ENCODE results near the gene OR11A1.

Gene OR11A1

GRCh38 chr6:29456971-29457370, at the start of gene OR11A1, which contains the start of gene OR2H1:
OR11A1 (minus strand) TSS chr6:29457071; CDS start chr6:29427641, 29,430 bp downstream.
OR2H1 (plus strand) TSS chr6:29457155; CDS start chr6:29461770, 4,615 bp downstream.
- no peak for DNase-seq (ENCODE audit: low read depth in 2 of 2)

GRCh38 chr6:29506446-29507067, 49.7 kb upstream of the OR11A1 start:
- no peak for DNase-seq (ENCODE audit: low read depth in 2 of 2)

- DNase-seq (ENCODE audit: low read depth in 2 of 2): no peak
These were observed 48.9 kb upstream of the OR11A1 start for GRCh38 chr6:29505808-29506207.

- no peak for DNase-seq (ENCODE audit: low read depth in 2 of 2)
These were observed 48.1 kb upstream of the OR11A1 start for GRCh38 chr6:29504961-29505360.

- no peak for DNase-seq (ENCODE audit: low read depth in 2 of 2)
These were observed 45.7 kb upstream of the OR11A1 start for GRCh38 chr6:29502597-29502996.

GRCh38 chr6:29502181-29502580, 45.3 kb upstream of the OR11A1 start:
- no peak for DNase-seq (ENCODE audit: low read depth in 2 of 2)

GRCh38 chr6:29501106-29501505, 44.2 kb upstream of the OR11A1 start:
- DNase-seq (ENCODE audit: low read depth in 2 of 2): no peak

GRCh38 chr6:29500594-29500993, 43.7 kb upstream of the OR11A1 start:
- DNase-seq (ENCODE audit: low read depth in 2 of 2): no peak

GRCh38 chr6:29499704-29500103, 42.8 kb upstream of the OR11A1 start:
- DNase-seq (ENCODE audit: low read depth in 2 of 2): no peak

- DNase-seq (ENCODE audit: low read depth in 2 of 2): no peak
These were observed 40.1 kb upstream of the OR11A1 start for GRCh38 chr6:29496961-29497360.

- no peak for DNase-seq (ENCODE audit: low read depth in 2 of 2)
These were observed 38.7 kb upstream of the OR11A1 start for GRCh38 chr6:29495571-29495970.

- no peak for DNase-seq (ENCODE audit: low read depth in 2 of 2)
These were observed 37.3 kb upstream of the OR11A1 start for GRCh38 chr6:29494131-29494530.

- DNase-seq (ENCODE audit: low read depth in 2 of 2): no peak
These were observed 36.4 kb upstream of the OR11A1 start for GRCh38 chr6:29493261-29493660.

GRCh38 chr6:29491574-29491973, 34.7 kb upstream of the OR11A1 start:
- no peak for DNase-seq (ENCODE audit: low read depth in 2 of 2)

- no peak for DNase-seq (ENCODE audit: low read depth in 2 of 2)
These were observed 33.7 kb upstream of the OR11A1 start for GRCh38 chr6:29490552-29490951.

- no peak for DNase-seq (ENCODE audit: low read depth in 2 of 2)
These were observed 33.2 kb upstream of the OR11A1 start for GRCh38 chr6:29490055-29490454.

GRCh38 chr6:29489286-29489685, 32.4 kb upstream of the OR11A1 start:
- DNase-seq (ENCODE audit: low read depth in 2 of 2): no peak

GRCh38 chr6:29488874-29489273, 32.0 kb upstream of the OR11A1 start:
- DNase-seq (ENCODE audit: low read depth in 2 of 2): no peak

GRCh38 chr6:29487660-29488059, 30.8 kb upstream of the OR11A1 start, which contains the start of gene MAS1L:
MAS1L (minus strand) TSS chr6:29487956; CDS start chr6:29487902, 54 bp downstream.
- no peak for DNase-seq (ENCODE audit: low read depth in 2 of 2)

GRCh38 chr6:29487131-29487530, 30.3 kb upstream of the OR11A1 start:
- DNase-seq (ENCODE audit: low read depth in 2 of 2): no peak

GRCh38 chr6:29486577-29486976, 29.7 kb upstream of the OR11A1 start:
- DNase-seq (ENCODE audit: low read depth in 2 of 2): no peak

- DNase-seq (ENCODE audit: low read depth in 2 of 2): no peak
These were observed 26.9 kb upstream of the OR11A1 start for GRCh38 chr6:29483735-29484134.

- DNase-seq (ENCODE audit: low read depth in 2 of 2): no peak
These were observed 26.3 kb upstream of the OR11A1 start for GRCh38 chr6:29483186-29483585.

GRCh38 chr6:29479560-29479959, 22.7 kb upstream of the OR11A1 start:
- DNase-seq (ENCODE audit: low read depth in 2 of 2): no peak
